Stimulated activated CD4-positive, alpha-beta T cell treated with anti-CD3 and anti-CD28 coated beads, TNF-alpha, amount 100 ng/mL, for 4 hours (primary cell): Measurements from ENCODE around the gene STAT5B.
"Not testable (repeated sequence)": the region's sequence is repeated elsewhere in the genome, so short reads cannot be mapped to it uniquely, and the experiment has no call there.

Experiments
- DNase-seq, 3 experiments: peaks; one replicate each; pipeline ENCODE4 v3.0.0-alpha.2; 2020; ENCODE audit warnings: low read depth in 3 of 3

STAT5B gene

GRCh38 chr17:42193969-42194899, 82.0 kb downstream of the STAT5B start, which contains the start of gene GHDC:
TSS of gene GHDC (minus strand) at chr17:42194494. CDS start at chr17:42193581, 913 bp downstream.
- DNase-seq, result peak; percentile 50 to 68 (median 63)

- no peak for DNase-seq
Measured at GRCh38 chr17:42193216-42193968, 82.8 kb downstream of the STAT5B start.

GRCh38 chr17:42192189-42193126, 83.7 kb downstream of the STAT5B start:
- no peak for DNase-seq

GRCh38 chr17:42191275-42191608, 84.9 kb downstream of the STAT5B start:
- no peak for DNase-seq

GRCh38 chr17:42190491-42191274, 85.5 kb downstream of the STAT5B start:
- DNase-seq, result no peak

- DNase-seq, result no peak
Measured at GRCh38 chr17:42189651-42189965, 86.6 kb downstream of the STAT5B start.

- DNase-seq, result no peak
Measured at GRCh38 chr17:42188749-42189650, 87.2 kb downstream of the STAT5B start.

- no peak for DNase-seq
Measured at GRCh38 chr17:42187833-42188232, 88.4 kb downstream of the STAT5B start.

GRCh38 chr17:42186191-42186590, 90.0 kb downstream of the STAT5B start:
- not testable (repeated sequence) for DNase-seq

- no peak for DNase-seq
Measured at GRCh38 chr17:42185621-42185930, 90.6 kb downstream of the STAT5B start.

- no peak for DNase-seq
Measured at GRCh38 chr17:42184713-42185620, 91.2 kb downstream of the STAT5B start, which contains the start of gene HCRT. TSS of gene HCRT (minus strand) at chr17:42185452. CDS start at chr17:42185365, 87 bp downstream.

- peak; percentile 53 to 71 (median 53) for DNase-seq
Measured at GRCh38 chr17:42183741-42184711, 92.2 kb downstream of the STAT5B start.

GRCh38 chr17:42182927-42183734, 93.1 kb downstream of the STAT5B start:
- no peak for DNase-seq

- DNase-seq, result no peak
Measured at GRCh38 chr17:42181851-42182207, 94.4 kb downstream of the STAT5B start.

GRCh38 chr17:42180922-42181850, 95.0 kb downstream of the STAT5B start, which contains the start of gene KCNH4:
TSS of gene KCNH4 (minus strand) at chr17:42181142. CDS start at chr17:42180945, 197 bp downstream.
- peak; percentile 72 to 90 (median 84) for DNase-seq
